Measurements from ENCODE around the gene NADSYN1.
A peak's percentile ranks its signal among the peaks of the same experiment; 100 is the strongest.

The NADSYN1 gene

GRCh38 chr11:71410363-71410966 lies 42.5 kb upstream of the NADSYN1 start:
- no peaks in the 10 kb centered on the region for H3K9me3 ChIP-seq (ENCODE audit: control insufficient read depth, insufficient read depth, low read depth, low read length)
- ChIA-PET POLR2A (no interaction called here), CTCF (no interaction called here)
- no peak overlapping the region for H3K4me3 ChIP-seq (ENCODE audit: low read depth, low read length)
- H3K36me3 ChIP-seq (ENCODE audit: control insufficient read depth in 2 of 2, insufficient read depth in 1 of 2, low read length in 2 of 2) = no peaks in the 10 kb centered on the region
- no peak overlapping the region for H3K27ac ChIP-seq (ENCODE audit: extremely low read depth, low read depth, low read length)
- H3K4me1 ChIP-seq (ENCODE audit: control insufficient read depth, insufficient read depth, low read length) = no peaks in the 10 kb centered on the region
- TF ChIP-seq ZNF239 (tag by site-specific recombination; IDR thresholded peaks at IDR 0.05) (no peak), ZBTB8A (tag by site-specific recombination; IDR thresholded peaks at IDR 0.05) (no peak), ZBTB49 (tag by site-specific recombination; IDR thresholded peaks at IDR 0.05; ENCODE audit: low read depth) (no peak), ZNF155 (tag by site-specific recombination; IDR thresholded peaks at IDR 0.05) (no peak), SP2 (tag by site-specific recombination; IDR thresholded peaks at IDR 0.05) (no peak), ZNF280C (tag by site-specific recombination; IDR thresholded peaks at IDR 0.05) (no peak), ZNF768 (tag by site-specific recombination; IDR thresholded peaks at IDR 0.05) (no peak), SCRT1 (tag by site-specific recombination; IDR thresholded peaks at IDR 0.05; ENCODE audit: borderline replicate concordance) (no peak), ZNF629 (tag by site-specific recombination; IDR thresholded peaks at IDR 0.05) (no peak), ZNF645 (tag by site-specific recombination; IDR thresholded peaks at IDR 0.05) (no peak), ZNF398 (tag by site-specific recombination; IDR thresholded peaks at IDR 0.05) (no peak), ZNF211 (tag by site-specific recombination; IDR thresholded peaks at IDR 0.05; ENCODE audit: low read depth) (no peak), KLF10 (tag by site-specific recombination; IDR thresholded peaks at IDR 0.05) (no peak), ZNF157 (tag by site-specific recombination; IDR thresholded peaks at IDR 0.05) (no peak), CTCF (tag by site-specific recombination; IDR thresholded peaks at IDR 0.05) (no peak), ZNF488 (tag by site-specific recombination; IDR thresholded peaks at IDR 0.05) (no peak), ZNF658 (tag by site-specific recombination; IDR thresholded peaks at IDR 0.05) (peak; percentile 96; the same call in 1 of the 2 replicates), ZNF76 (tag by site-specific recombination; IDR thresholded peaks at IDR 0.05; ENCODE audit: borderline replicate concordance, low read depth) (no peak), ZFP41 (tag by site-specific recombination; IDR thresholded peaks at IDR 0.05; ENCODE audit: borderline replicate concordance) (no peak), ZNF664 (tag by site-specific recombination; IDR thresholded peaks at IDR 0.05) (no peak), SALL2 (tag by site-specific recombination; IDR thresholded peaks at IDR 0.05; ENCODE audit: borderline replicate concordance) (peak; percentile 79; the same call in 1 of the 2 replicates), ZNF530 (tag by site-specific recombination; IDR thresholded peaks at IDR 0.05; ENCODE audit: low read depth) (no peak), ZNF311 (tag by site-specific recombination; IDR thresholded peaks at IDR 0.05; ENCODE audit: borderline replicate concordance) (no peak), FEZF1 (tag by site-specific recombination; IDR thresholded peaks at IDR 0.05) (no peak), ZNF513 (tag by site-specific recombination; IDR thresholded peaks at IDR 0.05) (peak; percentile 85), ZNF404 (tag by site-specific recombination; IDR thresholded peaks at IDR 0.05) (no peak), ZNF2 (tag by site-specific recombination; IDR thresholded peaks at IDR 0.05) (no peak)
